ENCODE data around the gene GADD45G. TPM values are rescaled to one million over a fixed set of nuclear protein-coding genes. Genes with fewer than 3 reads are reported as not detected.
A peak's percentile ranks its signal among the peaks of the same experiment; 100 is the strongest.

Gene GADD45G
- total and polyA plus RNA-seq, 2 experiments from 2014 or later: 12.7 to 24.1 TPM

DNA sequence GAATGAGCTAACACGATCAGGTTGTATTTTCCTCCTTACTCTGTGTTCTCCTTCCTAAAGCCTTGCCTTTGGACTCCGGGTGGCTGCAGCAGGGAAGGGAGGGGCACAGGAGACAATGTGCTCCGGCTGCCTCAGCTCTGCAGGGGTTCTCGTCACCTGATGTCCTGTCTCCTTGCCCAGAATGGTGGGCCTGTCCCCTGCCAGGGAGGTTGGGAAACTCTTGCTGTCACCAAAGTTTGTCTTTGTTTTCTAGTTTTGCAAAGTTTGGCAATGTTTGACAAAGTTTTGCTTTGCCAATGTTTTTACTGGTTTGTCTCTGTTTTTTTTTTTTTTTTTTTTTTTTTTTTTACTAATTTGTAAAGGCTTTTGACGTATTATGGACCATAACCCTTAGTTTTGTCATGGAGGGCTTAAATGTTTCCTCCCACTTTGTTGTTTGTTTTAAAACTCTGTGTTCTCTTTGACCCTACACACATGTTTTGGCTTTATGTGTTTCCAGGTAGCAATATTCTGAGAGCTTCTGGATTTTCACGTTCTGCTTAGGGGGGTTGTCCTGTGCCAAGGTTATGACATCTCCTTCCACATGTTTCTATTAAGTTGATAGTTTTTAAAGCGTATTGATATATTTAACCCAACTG is 49.3 kb downstream of the GADD45G start:
- H3K27me3 Mint-ChIP-seq (ENCODE audit: insufficient read depth, low read depth, poor library complexity): peaks cover 11% of the 10 kb centered on the region
- no peaks in the 10 kb centered on the region for H3K27me3 ChIP-seq (ENCODE audit: insufficient read depth)

GRCh38 chr9:89655056-89655989 is 50.5 kb downstream of the GADD45G start:
- Histone ChIP-seq H3K27ac (ENCODE audit: low read depth) (no peak overlapping the region), H4K20me1 (replicated peaks; ENCODE audit: insufficient read depth) (no peaks in the 10 kb centered on the region), H3F3A (replicated peaks; ENCODE audit: low read depth) (no peaks in the 10 kb centered on the region), H3K4me3 (no peak overlapping the region), H3K36me3 (ENCODE audit: insufficient read depth) (no peaks in the 10 kb centered on the region), H3K27me3 (ENCODE audit: insufficient read depth) (no peaks in the 10 kb centered on the region), H3K79me2 (replicated peaks; ENCODE audit: insufficient read depth) (no peaks in the 10 kb centered on the region), H3K4me1 (ENCODE audit: insufficient read depth) (peaks cover 15% of the 10 kb centered on the region; the same call in 1 of the 2 replicates), H3K4me2 (no peak overlapping the region), H2AFZ (peak overlapping the region; percentile 38; the same call in 1 of the 2 replicates), H3K9me2 (ENCODE audit: insufficient read depth) (no peaks in the 10 kb centered on the region)
- Mint-ChIP-seq H3K4me1 (peaks cover 39% of the 10 kb centered on the region), H3K9me3 (no peaks in the 10 kb centered on the region; the same call in 2 of the 3 replicates), H3K36me3 (ENCODE audit: low read depth) (no peaks in the 10 kb centered on the region; the same call in 1 of the 3 replicates), H3K27me3 (ENCODE audit: insufficient read depth, low read depth, poor library complexity) (peaks cover 11% of the 10 kb centered on the region), H3K27ac (peak overlapping the region; percentile 30), H3K4me3 (no peak overlapping the region; the same call in 2 of the 3 replicates)
- DNase-seq (ENCODE audit: low spot score) (no peak), ATAC-seq (peak; percentile 20; the same call in 2 of the 3 replicates)
- TF ChIP-seq, protein P1, sequence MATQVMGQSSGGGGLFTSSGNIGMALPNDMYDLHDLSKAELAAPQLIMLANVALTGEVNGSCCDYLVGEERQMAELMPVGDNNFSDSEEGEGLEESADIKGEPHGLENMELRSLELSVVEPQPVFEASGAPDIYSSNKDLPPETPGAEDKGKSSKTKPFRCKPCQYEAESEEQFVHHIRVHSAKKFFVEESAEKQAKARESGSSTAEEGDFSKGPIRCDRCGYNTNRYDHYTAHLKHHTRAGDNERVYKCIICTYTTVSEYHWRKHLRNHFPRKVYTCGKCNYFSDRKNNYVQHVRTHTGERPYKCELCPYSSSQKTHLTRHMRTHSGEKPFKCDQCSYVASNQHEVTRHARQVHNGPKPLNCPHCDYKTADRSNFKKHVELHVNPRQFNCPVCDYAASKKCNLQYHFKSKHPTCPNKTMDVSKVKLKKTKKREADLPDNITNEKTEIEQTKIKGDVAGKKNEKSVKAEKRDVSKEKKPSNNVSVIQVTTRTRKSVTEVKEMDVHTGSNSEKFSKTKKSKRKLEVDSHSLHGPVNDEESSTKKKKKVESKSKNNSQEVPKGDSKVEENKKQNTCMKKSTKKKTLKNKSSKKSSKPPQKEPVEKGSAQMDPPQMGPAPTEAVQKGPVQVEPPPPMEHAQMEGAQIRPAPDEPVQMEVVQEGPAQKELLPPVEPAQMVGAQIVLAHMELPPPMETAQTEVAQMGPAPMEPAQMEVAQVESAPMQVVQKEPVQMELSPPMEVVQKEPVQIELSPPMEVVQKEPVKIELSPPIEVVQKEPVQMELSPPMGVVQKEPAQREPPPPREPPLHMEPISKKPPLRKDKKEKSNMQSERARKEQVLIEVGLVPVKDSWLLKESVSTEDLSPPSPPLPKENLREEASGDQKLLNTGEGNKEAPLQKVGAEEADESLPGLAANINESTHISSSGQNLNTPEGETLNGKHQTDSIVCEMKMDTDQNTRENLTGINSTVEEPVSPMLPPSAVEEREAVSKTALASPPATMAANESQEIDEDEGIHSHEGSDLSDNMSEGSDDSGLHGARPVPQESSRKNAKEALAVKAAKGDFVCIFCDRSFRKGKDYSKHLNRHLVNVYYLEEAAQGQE (IDR thresholded peaks at IDR 0.05; ENCODE audit: unreplicated experiment): no peak
- TF ChIP-seq, protein P2, sequence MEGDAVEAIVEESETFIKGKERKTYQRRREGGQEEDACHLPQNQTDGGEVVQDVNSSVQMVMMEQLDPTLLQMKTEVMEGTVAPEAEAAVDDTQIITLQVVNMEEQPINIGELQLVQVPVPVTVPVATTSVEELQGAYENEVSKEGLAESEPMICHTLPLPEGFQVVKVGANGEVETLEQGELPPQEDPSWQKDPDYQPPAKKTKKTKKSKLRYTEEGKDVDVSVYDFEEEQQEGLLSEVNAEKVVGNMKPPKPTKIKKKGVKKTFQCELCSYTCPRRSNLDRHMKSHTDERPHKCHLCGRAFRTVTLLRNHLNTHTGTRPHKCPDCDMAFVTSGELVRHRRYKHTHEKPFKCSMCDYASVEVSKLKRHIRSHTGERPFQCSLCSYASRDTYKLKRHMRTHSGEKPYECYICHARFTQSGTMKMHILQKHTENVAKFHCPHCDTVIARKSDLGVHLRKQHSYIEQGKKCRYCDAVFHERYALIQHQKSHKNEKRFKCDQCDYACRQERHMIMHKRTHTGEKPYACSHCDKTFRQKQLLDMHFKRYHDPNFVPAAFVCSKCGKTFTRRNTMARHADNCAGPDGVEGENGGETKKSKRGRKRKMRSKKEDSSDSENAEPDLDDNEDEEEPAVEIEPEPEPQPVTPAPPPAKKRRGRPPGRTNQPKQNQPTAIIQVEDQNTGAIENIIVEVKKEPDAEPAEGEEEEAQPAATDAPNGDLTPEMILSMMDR (conservative IDR thresholded peaks at IDR 0.05; ENCODE audit: low read depth in 2 of 2): no peak
- TF ChIP-seq JUNB (IDR thresholded peaks at IDR 0.05; ENCODE audit: unreplicated experiment) (no peak), POLR2AphosphoS5 (IDR thresholded peaks at IDR 0.05; ENCODE audit: low read depth) (no peak)

More for the DNA sequence above, 49.3 kb downstream of the GADD45G start:
- no peak for TF ChIP-seq ZNF114 (CRISPR knock-in tag; IDR thresholded peaks at IDR 0.05)
- no peak for TF ChIP-seq STAT1 (IDR thresholded peaks at IDR 0.05; ENCODE audit: unreplicated experiment)
- TF ChIP-seq NANOG (IDR thresholded peaks at IDR 0.05; ENCODE audit: borderline replicate concordance): no peak
- TF ChIP-seq, protein P3, sequence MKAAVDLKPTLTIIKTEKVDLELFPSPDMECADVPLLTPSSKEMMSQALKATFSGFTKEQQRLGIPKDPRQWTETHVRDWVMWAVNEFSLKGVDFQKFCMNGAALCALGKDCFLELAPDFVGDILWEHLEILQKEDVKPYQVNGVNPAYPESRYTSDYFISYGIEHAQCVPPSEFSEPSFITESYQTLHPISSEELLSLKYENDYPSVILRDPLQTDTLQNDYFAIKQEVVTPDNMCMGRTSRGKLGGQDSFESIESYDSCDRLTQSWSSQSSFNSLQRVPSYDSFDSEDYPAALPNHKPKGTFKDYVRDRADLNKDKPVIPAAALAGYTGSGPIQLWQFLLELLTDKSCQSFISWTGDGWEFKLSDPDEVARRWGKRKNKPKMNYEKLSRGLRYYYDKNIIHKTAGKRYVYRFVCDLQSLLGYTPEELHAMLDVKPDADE (IDR thresholded peaks at IDR 0.05): no peak
- Mint-ChIP-seq H3K9me3 (no peaks in the 10 kb centered on the region; the same call in 2 of the 3 replicates), H3K4me3 (no peak overlapping the region), H3K27ac (no peak overlapping the region), H3K4me1 (peaks cover 46% of the 10 kb centered on the region), H3K36me3 (ENCODE audit: low read depth) (no peaks in the 10 kb centered on the region; the same call in 1 of the 3 replicates)
- H3K4me3 ChIP-seq: no peak overlapping the region
- H3K4me2 ChIP-seq: no peak overlapping the region
- H3F3A ChIP-seq (replicated peaks; ENCODE audit: low read depth): no peaks in the 10 kb centered on the region
- peaks cover 24% of the 10 kb centered on the region for H3K4me1 ChIP-seq (ENCODE audit: insufficient read depth)
- H3K9me2 ChIP-seq (ENCODE audit: insufficient read depth): no peaks in the 10 kb centered on the region
- H3K79me2 ChIP-seq (replicated peaks; ENCODE audit: insufficient read depth): no peaks in the 10 kb centered on the region
- no peak overlapping the region for H3K27ac ChIP-seq (ENCODE audit: low read depth)
- no peaks in the 10 kb centered on the region for H3K36me3 ChIP-seq (ENCODE audit: insufficient read depth)
- ATAC-seq: peak; percentile 20; the same call in 2 of the 3 replicates
- no peak for DNase-seq (ENCODE audit: low spot score)
- H4K20me1 ChIP-seq (replicated peaks; ENCODE audit: insufficient read depth): no peaks in the 10 kb centered on the region
- H2AFZ ChIP-seq: peak overlapping the region; percentile 32; the same call in 1 of the 2 replicates
